GM12864 (cell line): Measurements from ENCODE around the gene CHERP.
A peak's percentile ranks its signal among the peaks of the same experiment; 100 is the strongest.

ENCODE experiments used
- DNase-seq: peaks from one replicate; pipeline ENCODE4 v3.0.0-alpha.2; 2011; ENCODE audit warnings: low read depth
- H3K4me3 ChIP-seq: 2 replicates; pipeline ENCODE4 v1.5.1; 2011; ENCODE audit warnings: mild to moderate bottlenecking, low read depth, low read length, control low read depth
- TF ChIP-seq, protein P1 (sequence below): IDR thresholded peaks from 2 replicates; pipeline ENCODE4 v1.5.1; 2011; ENCODE audit warnings: low read depth, mild to moderate bottlenecking, moderate library complexity, low read length, control low read depth, inconsistent platforms; ENCODE audit errors: missing control alignments

CHERP gene

DNA sequence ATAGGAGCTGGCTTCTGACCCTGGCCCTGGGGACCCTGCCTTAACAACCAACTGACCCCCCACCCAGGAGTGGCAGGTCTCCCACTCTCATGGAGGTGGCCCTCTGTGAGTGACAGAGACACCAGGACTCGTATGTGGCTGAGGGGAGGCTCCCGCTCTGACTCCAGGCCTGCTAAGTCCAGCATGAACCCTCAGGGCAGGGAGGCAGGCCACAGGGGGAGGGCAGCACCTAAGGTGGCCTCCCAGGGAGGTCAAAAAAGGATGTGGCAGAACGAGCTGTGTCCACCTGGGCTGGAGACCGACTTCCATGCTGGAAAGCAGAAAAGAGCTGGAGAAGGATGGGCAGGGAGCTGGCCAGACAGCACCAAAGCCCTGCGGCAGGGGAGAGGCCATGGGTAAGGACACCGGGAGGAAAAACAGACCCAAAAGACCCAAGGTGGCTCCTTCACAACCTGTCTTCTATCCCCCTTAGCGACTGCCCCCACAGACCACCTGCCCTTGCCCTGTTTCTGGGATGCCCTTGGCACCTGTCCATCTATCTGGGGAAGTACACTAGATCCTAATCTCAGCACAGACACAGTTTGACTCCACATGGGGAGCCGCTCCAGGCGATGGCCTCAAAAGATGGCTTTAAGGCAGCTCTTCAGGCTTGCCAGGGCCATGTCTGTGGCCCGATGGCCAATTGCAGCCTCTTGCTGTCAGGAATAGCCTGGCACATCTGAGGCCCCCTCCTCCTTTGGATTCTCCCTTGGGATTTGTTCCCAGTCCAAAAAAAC is 40.4 kb upstream of the CHERP start:
- DNase-seq, result no peak
- TF ChIP-seq, protein P1, sequence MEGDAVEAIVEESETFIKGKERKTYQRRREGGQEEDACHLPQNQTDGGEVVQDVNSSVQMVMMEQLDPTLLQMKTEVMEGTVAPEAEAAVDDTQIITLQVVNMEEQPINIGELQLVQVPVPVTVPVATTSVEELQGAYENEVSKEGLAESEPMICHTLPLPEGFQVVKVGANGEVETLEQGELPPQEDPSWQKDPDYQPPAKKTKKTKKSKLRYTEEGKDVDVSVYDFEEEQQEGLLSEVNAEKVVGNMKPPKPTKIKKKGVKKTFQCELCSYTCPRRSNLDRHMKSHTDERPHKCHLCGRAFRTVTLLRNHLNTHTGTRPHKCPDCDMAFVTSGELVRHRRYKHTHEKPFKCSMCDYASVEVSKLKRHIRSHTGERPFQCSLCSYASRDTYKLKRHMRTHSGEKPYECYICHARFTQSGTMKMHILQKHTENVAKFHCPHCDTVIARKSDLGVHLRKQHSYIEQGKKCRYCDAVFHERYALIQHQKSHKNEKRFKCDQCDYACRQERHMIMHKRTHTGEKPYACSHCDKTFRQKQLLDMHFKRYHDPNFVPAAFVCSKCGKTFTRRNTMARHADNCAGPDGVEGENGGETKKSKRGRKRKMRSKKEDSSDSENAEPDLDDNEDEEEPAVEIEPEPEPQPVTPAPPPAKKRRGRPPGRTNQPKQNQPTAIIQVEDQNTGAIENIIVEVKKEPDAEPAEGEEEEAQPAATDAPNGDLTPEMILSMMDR, result no peak
- H3K4me3 ChIP-seq, result no peak overlapping the region

DNA sequence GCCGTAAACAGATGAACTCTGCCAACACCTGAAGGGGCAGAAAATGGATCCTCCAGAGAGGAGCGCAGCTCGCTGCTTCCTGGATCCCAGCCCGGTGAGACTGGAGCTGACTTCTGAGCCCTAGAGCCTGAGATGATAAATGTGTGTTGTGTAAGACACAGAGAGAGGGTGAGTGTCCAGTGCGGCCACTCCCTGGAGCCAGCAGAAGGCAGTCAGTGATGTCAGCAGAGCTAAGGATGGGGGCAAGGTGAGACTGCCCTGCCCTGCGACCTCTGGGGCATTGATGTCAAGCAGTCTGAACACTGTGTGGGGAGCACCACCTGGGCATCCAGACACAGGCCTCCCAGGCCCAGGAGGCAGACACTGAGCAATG is 39.7 kb upstream of the CHERP start:
- TF ChIP-seq, protein P1, result no peak
- no peak overlapping the region for H3K4me3 ChIP-seq

DNA sequence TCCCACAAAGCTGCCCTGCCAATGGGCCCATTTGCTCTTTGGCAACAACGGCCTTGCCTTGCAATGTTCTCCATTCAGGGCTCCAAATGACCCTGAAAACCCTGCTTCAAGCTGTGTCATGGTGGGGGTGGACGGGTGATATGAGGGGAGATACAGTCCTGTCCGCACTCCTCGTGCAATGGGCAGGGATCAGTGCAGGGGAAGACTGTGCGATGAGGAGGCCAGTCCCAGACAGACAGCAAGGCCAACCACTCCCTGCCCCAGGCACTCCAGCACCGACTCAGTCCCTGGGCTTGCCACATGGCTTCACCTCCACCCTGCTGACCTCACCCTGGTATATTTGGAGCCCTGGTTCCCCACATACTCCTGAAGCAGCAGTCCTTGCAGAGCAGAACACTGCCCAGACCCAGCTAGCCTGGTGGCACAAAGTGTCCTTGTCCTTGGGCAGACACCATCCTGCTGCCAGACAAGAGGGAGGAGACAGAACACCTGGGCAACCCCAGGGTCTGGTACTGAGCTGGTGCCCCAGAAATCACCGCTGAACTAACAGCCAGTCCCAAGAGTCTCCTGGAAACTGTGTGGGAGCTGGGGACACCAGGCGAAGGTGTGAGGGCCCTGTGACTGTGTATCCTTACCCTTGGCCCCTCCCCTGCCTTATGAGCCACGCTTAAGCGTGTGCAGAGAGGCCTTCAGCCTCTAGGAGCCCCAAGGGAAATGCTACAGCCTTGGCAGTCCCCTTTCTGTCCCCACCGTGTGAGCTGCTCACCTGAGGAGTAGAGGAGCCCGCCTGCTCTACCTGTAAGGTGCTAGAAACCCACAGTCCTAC is 39.1 kb upstream of the CHERP start:
- TF ChIP-seq, protein P1, result peak; percentile 6
- H3K4me3 ChIP-seq, result no peak overlapping the region
- no peak for DNase-seq

More for the DNA sequence above, 39.7 kb upstream of the CHERP start:
- no peak for DNase-seq

DNA sequence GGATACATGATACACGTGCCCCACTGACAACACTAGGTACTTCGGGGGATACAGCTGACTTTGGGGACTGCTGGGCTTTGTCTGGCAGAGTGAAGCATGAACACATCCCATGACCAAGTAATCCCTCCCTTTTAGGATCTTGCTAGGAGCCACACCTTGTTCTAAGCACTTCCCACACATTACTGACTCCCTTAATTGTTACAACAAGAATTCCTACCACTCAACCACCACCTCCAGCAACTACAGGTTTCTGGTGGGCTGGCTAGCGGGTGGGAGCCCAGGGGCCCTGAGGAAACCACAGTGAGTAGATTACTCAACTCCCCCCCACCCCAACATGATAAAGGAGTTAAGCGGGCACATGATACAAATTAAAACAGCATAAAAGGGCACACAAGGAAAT is 37.1 kb upstream of the CHERP start:
- TF ChIP-seq, protein P1, result no peak

DNA sequence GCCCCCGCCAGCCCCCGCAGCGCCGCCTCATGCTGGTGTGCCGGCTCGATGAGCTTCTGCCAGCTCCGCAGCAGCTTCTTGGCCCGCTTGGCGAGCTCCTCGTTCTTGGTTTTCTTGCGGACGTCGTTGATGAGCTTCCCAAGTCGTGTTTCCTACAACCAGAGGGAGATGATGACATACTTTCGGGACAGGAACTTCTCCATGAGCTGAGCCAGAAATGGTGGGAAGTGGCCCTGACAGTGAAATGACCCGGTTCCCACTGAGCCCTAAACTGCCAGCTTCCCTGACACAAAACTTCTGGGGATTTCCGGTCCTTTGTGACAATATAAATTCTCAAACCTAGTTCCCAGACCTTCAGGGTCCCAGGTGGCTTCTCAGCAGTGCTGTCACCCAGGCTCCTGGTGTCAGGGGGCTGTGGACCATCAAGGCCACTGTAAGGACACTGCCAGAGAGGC is 35.3 kb upstream of the CHERP start:
- TF ChIP-seq, protein P1, result no peak
- H3K4me3 ChIP-seq, result no peak overlapping the region
- no peak for DNase-seq

More for the DNA sequence above, 37.1 kb upstream of the CHERP start:
- no peak for DNase-seq
- no peak overlapping the region for H3K4me3 ChIP-seq

DNA sequence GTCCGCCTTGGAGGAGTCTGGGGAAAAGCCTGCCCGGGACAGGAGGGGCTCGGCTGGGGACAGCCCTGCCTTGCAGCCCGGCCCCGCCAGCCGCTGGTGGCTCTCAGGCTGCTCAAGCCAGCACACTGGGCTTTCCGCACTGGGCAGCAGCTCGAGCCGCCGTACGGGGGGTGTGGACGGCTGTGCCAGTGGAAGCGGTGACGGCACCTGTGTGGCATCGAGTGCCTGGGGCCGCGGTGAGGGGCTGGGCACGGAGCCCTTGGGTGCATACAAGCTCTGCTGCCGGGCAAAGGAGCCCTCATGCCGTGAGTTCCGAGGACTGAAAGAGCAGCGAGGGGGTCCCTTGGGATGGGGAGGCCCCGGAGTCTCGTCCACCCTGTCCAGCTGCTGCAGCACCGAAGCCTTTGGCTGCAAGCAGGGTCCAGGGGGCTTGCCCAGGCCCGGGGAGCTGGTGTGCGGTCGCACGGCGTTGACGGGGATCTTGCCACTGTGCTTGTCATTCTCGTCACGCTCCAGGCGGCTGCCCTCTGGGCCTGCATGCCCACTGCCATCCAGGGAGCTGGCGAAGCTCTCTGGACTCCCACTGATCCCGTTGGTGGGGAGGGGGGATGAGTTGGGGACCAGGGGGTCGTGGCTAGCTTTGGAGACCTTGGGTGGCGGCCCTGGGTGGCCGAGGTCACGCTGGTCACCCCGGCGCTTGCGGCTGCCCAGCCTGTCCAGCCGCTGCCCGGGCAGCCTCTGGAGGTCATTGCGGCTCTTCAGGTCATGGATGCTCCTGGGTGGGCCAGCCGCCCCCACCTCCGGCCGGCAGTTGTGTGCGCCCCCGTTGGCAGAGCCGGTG is 34.7 kb upstream of the CHERP start:
- no peak for DNase-seq
- H3K4me3 ChIP-seq, result no peak overlapping the region
- TF ChIP-seq, protein P1, result no peak
